ENCODE data around the gene TICAM2.

TICAM2 gene

GRCh38 chr5:115641948-115642347 lies 39.7 kb upstream of the TICAM2 start:
- no peak for DNase-seq (ENCODE audit: extremely low spot score)
- CTCF ChIA-PET = no interaction called here
- POLR2A ChIA-PET = no interaction called here
- TF ChIP-seq FOXK2 (IDR thresholded peaks at IDR 0.05) (no peak), NFRKB (IDR thresholded peaks at IDR 0.05) (no peak), ZNF384 (IDR thresholded peaks at IDR 0.05) (no peak), L3MBTL2 (conservative IDR thresholded peaks at IDR 0.05) (no peak)

- no peak for TF ChIP-seq HDGF (IDR thresholded peaks at IDR 0.05; ENCODE audit: borderline replicate concordance)
- no peak for TF ChIP-seq FOXM1 (IDR thresholded peaks at IDR 0.05; ENCODE audit: borderline replicate concordance)
- no peak for TF ChIP-seq L3MBTL2 (conservative IDR thresholded peaks at IDR 0.05)
- TF ChIP-seq FOXA1 (IDR thresholded peaks at IDR 0.05) = no peak
- no peak for TF ChIP-seq ELF4 (IDR thresholded peaks at IDR 0.05)
- no peak for TF ChIP-seq CTBP1 (IDR thresholded peaks at IDR 0.05; ENCODE audit: borderline replicate concordance)
- no peak for TF ChIP-seq NFRKB (IDR thresholded peaks at IDR 0.05)
- no peak for TF ChIP-seq SUZ12 (IDR thresholded peaks at IDR 0.05)
- TF ChIP-seq LEF1 (IDR thresholded peaks at IDR 0.05; ENCODE audit: borderline replicate concordance) = no peak
- TF ChIP-seq PKNOX1 (IDR thresholded peaks at IDR 0.05) = no peak
- TF ChIP-seq ZNF384 (IDR thresholded peaks at IDR 0.05) = no peak
- no peak for TF ChIP-seq TARDBP (IDR thresholded peaks at IDR 0.05)
- no peak for TF ChIP-seq SP1 (IDR thresholded peaks at IDR 0.05)
- no peak for TF ChIP-seq FOXK2 (IDR thresholded peaks at IDR 0.05)
- TF ChIP-seq BHLHE40 (IDR thresholded peaks at IDR 0.05; ENCODE audit: borderline replicate concordance) = no peak
- TF ChIP-seq ARNT (IDR thresholded peaks at IDR 0.05) = no peak
- CTCF ChIA-PET = interaction anchor here (0.6 kb wide), 1 partner anchor 73 kb away, joined by 4 read pairs; no protein-coding TSS in a partner anchor
These were observed 38.0 kb upstream of the TICAM2 start for GRCh38 chr5:115640274-115640673.

GRCh38 chr5:115639377-115639776 lies 37.1 kb upstream of the TICAM2 start:
- DNase-seq (ENCODE audit: extremely low spot score) = no peak
- ChIA-PET CTCF (no interaction called here), POLR2A (no interaction called here)
- TF ChIP-seq PKNOX1 (IDR thresholded peaks at IDR 0.05) (no peak), ARNT (IDR thresholded peaks at IDR 0.05) (no peak), CTBP1 (IDR thresholded peaks at IDR 0.05; ENCODE audit: borderline replicate concordance) (no peak), FOXA1 (IDR thresholded peaks at IDR 0.05) (no peak), ZNF384 (IDR thresholded peaks at IDR 0.05) (no peak)

More at GRCh38 chr5:115640274-115640673, 38.0 kb upstream of the TICAM2 start:
- no peak for DNase-seq (ENCODE audit: extremely low spot score)
- POLR2A ChIA-PET = no interaction called here

GRCh38 chr5:115637507-115637906 lies 35.2 kb upstream of the TICAM2 start:
- no peak for DNase-seq (ENCODE audit: extremely low spot score)
- ChIA-PET CTCF (no interaction called here), POLR2A (no interaction called here)
- TF ChIP-seq LEF1 (IDR thresholded peaks at IDR 0.05; ENCODE audit: borderline replicate concordance) (no peak), ZNF384 (IDR thresholded peaks at IDR 0.05) (no peak), FOXM1 (IDR thresholded peaks at IDR 0.05; ENCODE audit: borderline replicate concordance) (no peak), BHLHE40 (IDR thresholded peaks at IDR 0.05; ENCODE audit: borderline replicate concordance) (no peak), L3MBTL2 (conservative IDR thresholded peaks at IDR 0.05) (no peak), FOXA1 (IDR thresholded peaks at IDR 0.05) (no peak), SP1 (IDR thresholded peaks at IDR 0.05) (no peak), NFRKB (IDR thresholded peaks at IDR 0.05) (no peak), HDGF (IDR thresholded peaks at IDR 0.05; ENCODE audit: borderline replicate concordance) (no peak), PKNOX1 (IDR thresholded peaks at IDR 0.05) (no peak), TARDBP (IDR thresholded peaks at IDR 0.05) (no peak), ARNT (IDR thresholded peaks at IDR 0.05) (no peak), SUZ12 (IDR thresholded peaks at IDR 0.05) (no peak), CTBP1 (IDR thresholded peaks at IDR 0.05; ENCODE audit: borderline replicate concordance) (no peak), FOXK2 (IDR thresholded peaks at IDR 0.05) (no peak), ELF4 (IDR thresholded peaks at IDR 0.05) (no peak)

- TF ChIP-seq ELF4 (IDR thresholded peaks at IDR 0.05) = no peak
- ChIA-PET CTCF (interaction anchor here (0.7 to 1.7 kb wide), 4 partner anchors 11 to 412 kb away, joined by 3 to 5 read pairs (median 4); no protein-coding TSS in a partner anchor), POLR2A (no interaction called here)
- no peak for DNase-seq (ENCODE audit: extremely low spot score)
These were observed 33.7 kb upstream of the TICAM2 start for GRCh38 chr5:115636008-115636407.

GRCh38 chr5:115634343-115635132 lies 32.3 kb upstream of the TICAM2 start:
- POLR2A ChIA-PET = interaction anchor here (1.3 kb wide), 1 partner anchor 182 kb away, joined by 4 read pairs; the partner anchor contains the start of gene CDO1

GRCh38 chr5:115629903-115630302 lies 27.6 kb upstream of the TICAM2 start:
- ChIA-PET POLR2A (interaction anchor here (1.1 kb wide), 1 partner anchor 155 kb away, joined by 3 read pairs; no protein-coding TSS in a partner anchor), CTCF (no interaction called here)
- TF ChIP-seq ELF4 (IDR thresholded peaks at IDR 0.05) = no peak
- no peak for TF ChIP-seq ARNT (IDR thresholded peaks at IDR 0.05)
- no peak for TF ChIP-seq PKNOX1 (IDR thresholded peaks at IDR 0.05)
- TF ChIP-seq BHLHE40 (IDR thresholded peaks at IDR 0.05; ENCODE audit: borderline replicate concordance) = no peak
- no peak for TF ChIP-seq FOXA1 (IDR thresholded peaks at IDR 0.05)
- no peak for TF ChIP-seq NFRKB (IDR thresholded peaks at IDR 0.05)
- no peak for TF ChIP-seq LEF1 (IDR thresholded peaks at IDR 0.05; ENCODE audit: borderline replicate concordance)
- no peak for TF ChIP-seq CTBP1 (IDR thresholded peaks at IDR 0.05; ENCODE audit: borderline replicate concordance)
- TF ChIP-seq ZNF384 (IDR thresholded peaks at IDR 0.05) = no peak
- no peak for TF ChIP-seq L3MBTL2 (conservative IDR thresholded peaks at IDR 0.05)
- no peak for DNase-seq (ENCODE audit: extremely low spot score)

More at GRCh38 chr5:115634343-115635132, 32.3 kb upstream of the TICAM2 start:
- CTCF ChIA-PET = interaction anchor here (0.7 to 1.7 kb wide), 5 partner anchors 10 to 446 kb away, joined by 3 to 5 read pairs (median 4); no protein-coding TSS in a partner anchor
- DNase-seq (ENCODE audit: extremely low spot score) = peak; percentile 83
- TF ChIP-seq FOXA1 (IDR thresholded peaks at IDR 0.05) (no peak), FOXK2 (IDR thresholded peaks at IDR 0.05) (no peak), L3MBTL2 (conservative IDR thresholded peaks at IDR 0.05) (peak; percentile 62)
